ENCODE data around the gene ALPK3. TPM values are rescaled to one million over a fixed set of nuclear protein-coding genes. Genes with fewer than 3 reads are reported as not detected.
"Not testable (repeated sequence)": the region's sequence is repeated elsewhere in the genome, so short reads cannot be mapped to it uniquely, and the experiment has no call there.

The ALPK3 gene
- total RNA-seq, 1 donor from 2014 or later = 2.5 TPM

GRCh38 chr15:84844964-84845363 is 27.8 kb downstream of the ALPK3 start:
- Histone ChIP-seq H3K27ac (peak overlapping the region; percentile 27), H3K4me3 (no peak overlapping the region), H3K36me3 (no peaks in the 10 kb centered on the region), H3K4me1 (peaks cover 11% of the 10 kb centered on the region), H3K9me3 (no peaks in the 10 kb centered on the region), H3K27me3 (no peaks in the 10 kb centered on the region)
- DNase-seq (ENCODE audit: extremely low spot score in 2 of 2) = no peak
- TF ChIP-seq POLR2AphosphoS5 (IDR thresholded peaks at IDR 0.05; ENCODE audit: insufficient read depth in 1 of 2, low read depth in 1 of 2) (no peak), CTCF (IDR thresholded peaks at IDR 0.05) (no peak), POLR2A (IDR thresholded peaks at IDR 0.05) (no peak)
- intact Hi-C loops (cut with DNase I) = no loop called here

GRCh38 chr15:84845631-84846030 is 28.5 kb downstream of the ALPK3 start:
- H3K9me3 ChIP-seq; H3K4me3 ChIP-seq; H3K4me1 ChIP-seq; intact Hi-C loops (cut with DNase I); H3K27me3 ChIP-seq; DNase-seq (ENCODE audit: extremely low spot score in 2 of 2); H3K36me3 ChIP-seq: not testable (repeated sequence)
- peak overlapping the region; percentile 27 for H3K27ac ChIP-seq
- peak; percentile 43 to 60 (median 49) for TF ChIP-seq CTCF (IDR thresholded peaks at IDR 0.05)

- intact Hi-C loops (cut with DNase I) = no loop called here
- no peak for DNase-seq (ENCODE audit: extremely low spot score in 2 of 2)
- Histone ChIP-seq H3K27ac (no peak overlapping the region), H3K9me3 (no peaks in the 10 kb centered on the region), H3K4me3 (no peak overlapping the region), H3K4me1 (no peaks in the 10 kb centered on the region), H3K27me3 (no peaks in the 10 kb centered on the region), H3K36me3 (no peaks in the 10 kb centered on the region)
- TF ChIP-seq POLR2AphosphoS5 (IDR thresholded peaks at IDR 0.05; ENCODE audit: insufficient read depth in 1 of 2, low read depth in 1 of 2) = no peak
- TF ChIP-seq CTCF (IDR thresholded peaks at IDR 0.05) = no peak
- no peak for TF ChIP-seq POLR2A (IDR thresholded peaks at IDR 0.05)
Observed at GRCh38 chr15:84846269-84846668, 29.1 kb downstream of the ALPK3 start.

GRCh38 chr15:84847382-84847781 is 30.2 kb downstream of the ALPK3 start:
- Histone ChIP-seq H3K4me1 (no peaks in the 10 kb centered on the region), H3K27ac (no peak overlapping the region), H3K4me3 (no peak overlapping the region), H3K36me3 (no peaks in the 10 kb centered on the region), H3K9me3 (no peaks in the 10 kb centered on the region), H3K27me3 (no peaks in the 10 kb centered on the region)
- intact Hi-C loops (cut with DNase I) = no loop called here
- TF ChIP-seq POLR2AphosphoS5 (IDR thresholded peaks at IDR 0.05; ENCODE audit: insufficient read depth in 1 of 2, low read depth in 1 of 2) = no peak
- no peak for TF ChIP-seq CTCF (IDR thresholded peaks at IDR 0.05)
- no peak for TF ChIP-seq POLR2A (IDR thresholded peaks at IDR 0.05)
- no peak for DNase-seq (ENCODE audit: extremely low spot score in 2 of 2)

- H3K36me3 ChIP-seq = no peaks in the 10 kb centered on the region
- H3K27me3 ChIP-seq = no peaks in the 10 kb centered on the region
- H3K4me1 ChIP-seq = no peaks in the 10 kb centered on the region
- no peak for DNase-seq (ENCODE audit: extremely low spot score in 2 of 2)
- H3K9me3 ChIP-seq = no peaks in the 10 kb centered on the region
- intact Hi-C loops (cut with DNase I) = no loop called here
- TF ChIP-seq POLR2A (IDR thresholded peaks at IDR 0.05) (no peak), CTCF (IDR thresholded peaks at IDR 0.05) (no peak), POLR2AphosphoS5 (IDR thresholded peaks at IDR 0.05; ENCODE audit: insufficient read depth in 1 of 2, low read depth in 1 of 2) (no peak)
- no peak overlapping the region for H3K27ac ChIP-seq
- H3K4me3 ChIP-seq = no peak overlapping the region
Observed at GRCh38 chr15:84852212-84852611, 35.1 kb downstream of the ALPK3 start.
